ENCODE results near the gene SAP30BP. TPM values are rescaled to one million over a fixed set of nuclear protein-coding genes. Genes with fewer than 3 reads are reported as not detected.

SAP30BP gene
- total RNA-seq, 1 donor from 2014 or later, result 65.4 TPM

DNA sequence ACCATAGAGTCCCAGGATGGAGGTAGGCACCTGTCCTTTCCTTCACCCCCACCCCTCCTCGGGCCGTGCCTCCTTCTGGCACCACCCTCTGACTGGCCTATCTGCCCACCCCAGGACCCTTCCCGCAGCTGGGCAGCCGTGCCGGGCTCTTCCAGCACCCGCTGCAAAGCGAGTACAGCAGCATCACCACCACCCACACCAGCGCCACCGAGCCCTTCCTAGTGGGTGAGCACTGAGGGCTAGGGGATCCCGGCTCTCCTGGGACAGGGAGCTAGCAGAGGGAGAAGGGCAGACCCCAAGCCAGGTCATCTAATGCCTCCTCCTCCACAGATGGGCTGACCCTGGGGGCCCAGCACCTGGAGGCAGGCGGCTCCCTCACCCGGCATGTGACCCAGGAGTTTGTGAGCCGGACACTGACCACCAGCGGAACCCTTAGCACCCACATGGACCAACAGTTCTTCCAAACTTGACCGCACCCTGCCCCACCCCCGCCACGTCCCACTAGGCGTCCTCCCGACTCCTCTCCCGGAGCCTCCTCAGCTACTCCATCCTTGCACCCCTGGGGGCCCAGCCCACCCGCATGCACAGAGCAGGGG, 90.0 kb downstream of the SAP30BP start:
- no peak for DNase-seq (ENCODE audit: low spot score)

Other genes with a start within 250 kb of the SAP30BP start
- 106 TPM for gene TMEM94, start 210.7 kb upstream of the SAP30BP start, total RNA-seq
- gene CASKIN2, start 151.8 kb upstream of the SAP30BP start, total RNA-seq, result 74.7 TPM
- 158 TPM for gene TSEN54, start 150.8 kb upstream of the SAP30BP start, total RNA-seq
- 477 TPM for gene LLGL2, start 141.6 kb upstream of the SAP30BP start, total RNA-seq
- gene MYO15B, start 79.5 kb upstream of the SAP30BP start, total RNA-seq, result 434 TPM
- 15.5 TPM for gene SMIM5, start 33.9 kb upstream of the SAP30BP start, total RNA-seq
- 110 TPM for gene RECQL5, start 184 bp upstream of the SAP30BP start, total RNA-seq
- 317 TPM for gene ITGB4, start 54.1 kb downstream of the SAP30BP start, total RNA-seq
- 35.9 TPM for gene GALK1, start 97.9 kb downstream of the SAP30BP start, total RNA-seq
- 26.6 TPM for gene UNK, start 117.5 kb downstream of the SAP30BP start, total RNA-seq
- 26.4 TPM for gene UNC13D, start 177.1 kb downstream of the SAP30BP start, total RNA-seq
- gene WBP2, start 188.0 kb downstream of the SAP30BP start, total RNA-seq, result 160 TPM
- 68.2 TPM for gene TRIM47, start 211.2 kb downstream of the SAP30BP start, total RNA-seq
- 24.0 TPM for gene TRIM65, start 229.6 kb downstream of the SAP30BP start, total RNA-seq
- 107 TPM for gene MRPL38, start 237.5 kb downstream of the SAP30BP start, total RNA-seq